ENCODE measurements around the gene SGMS1.
"Not testable (repeated sequence)": the region's sequence is repeated elsewhere in the genome, so short reads cannot be mapped to it uniquely, and the experiment has no call there.

The SGMS1 gene

DNA sequence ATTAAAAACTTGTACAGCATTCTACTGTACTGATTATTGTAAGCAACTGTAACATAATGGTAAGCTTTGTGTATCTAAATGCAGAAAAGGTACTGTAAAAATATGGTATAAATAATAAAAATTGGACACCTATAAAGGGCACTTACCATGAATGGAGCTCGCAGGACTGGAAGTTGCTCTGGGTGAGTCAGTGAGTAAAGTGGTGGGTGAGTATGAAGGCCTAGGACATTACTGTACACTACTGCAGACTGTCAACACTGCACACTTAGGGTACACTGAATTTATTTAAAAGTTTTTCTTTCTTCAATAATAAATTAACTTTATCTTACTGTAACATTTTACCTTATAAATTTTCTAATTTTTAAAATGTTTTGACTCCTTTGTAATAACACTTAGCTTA, 253.8 kb downstream of the SGMS1 start:
- no peak for DNase-seq (ENCODE audit: low read depth)

DNA sequence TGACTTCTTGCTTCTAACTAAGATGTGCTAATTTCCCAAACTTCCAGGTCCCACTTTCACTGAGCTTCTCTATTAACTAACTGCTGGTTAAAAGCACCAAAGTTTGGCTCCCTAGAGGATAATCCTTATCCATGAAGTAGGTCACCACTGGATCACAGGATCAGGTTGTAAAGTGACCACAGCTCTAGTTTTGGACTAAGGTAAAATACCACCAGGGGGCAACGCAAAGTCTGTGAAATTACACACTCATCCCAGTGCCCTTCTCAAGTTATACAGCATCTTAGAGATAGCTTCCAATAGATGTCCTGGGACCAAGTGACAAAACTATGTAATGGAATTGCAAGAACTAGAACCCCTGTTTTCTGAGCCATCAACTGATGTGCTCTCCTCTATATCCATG, 256.0 kb downstream of the SGMS1 start:
- no peak for DNase-seq (ENCODE audit: low read depth)

DNA sequence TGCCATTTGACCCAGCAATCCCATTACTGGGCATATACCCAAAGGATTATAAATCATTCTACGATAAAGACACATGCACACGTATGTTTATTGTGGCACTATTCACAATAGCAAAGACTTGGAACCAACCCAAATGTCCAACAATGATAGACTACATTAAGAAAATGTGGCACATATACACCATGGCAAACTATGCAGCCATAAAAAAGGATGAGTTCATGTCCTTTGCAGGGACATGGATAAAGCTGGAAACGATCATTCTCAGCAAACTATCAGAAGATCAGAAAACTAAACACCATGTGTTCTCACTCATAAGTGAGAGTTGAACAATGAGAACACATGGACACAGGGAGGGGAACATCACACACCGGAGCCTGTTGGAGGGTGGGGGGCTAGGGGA, 257.3 kb downstream of the SGMS1 start:
- not testable (repeated sequence) for DNase-seq (ENCODE audit: low read depth)

DNA sequence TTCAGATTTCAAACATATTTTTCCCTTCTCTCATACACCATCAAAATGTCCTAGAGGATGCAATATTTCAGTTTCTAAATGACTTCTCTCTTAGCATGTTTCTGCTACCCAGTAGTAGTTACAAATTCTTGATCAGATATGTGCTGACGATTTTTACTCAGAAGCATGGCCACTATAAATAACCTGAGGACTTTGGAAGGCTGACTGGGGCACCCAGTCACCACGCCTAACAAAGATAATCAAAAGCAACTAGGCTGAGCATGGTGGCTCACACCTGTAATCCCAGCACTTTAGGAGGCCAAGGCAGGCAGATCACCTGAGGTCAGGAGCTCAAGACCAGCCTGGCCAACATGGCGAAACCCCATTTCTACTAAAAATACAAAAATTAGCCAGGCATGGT, 259.0 kb downstream of the SGMS1 start:
- not testable (repeated sequence) for DNase-seq (ENCODE audit: low read depth)

DNA sequence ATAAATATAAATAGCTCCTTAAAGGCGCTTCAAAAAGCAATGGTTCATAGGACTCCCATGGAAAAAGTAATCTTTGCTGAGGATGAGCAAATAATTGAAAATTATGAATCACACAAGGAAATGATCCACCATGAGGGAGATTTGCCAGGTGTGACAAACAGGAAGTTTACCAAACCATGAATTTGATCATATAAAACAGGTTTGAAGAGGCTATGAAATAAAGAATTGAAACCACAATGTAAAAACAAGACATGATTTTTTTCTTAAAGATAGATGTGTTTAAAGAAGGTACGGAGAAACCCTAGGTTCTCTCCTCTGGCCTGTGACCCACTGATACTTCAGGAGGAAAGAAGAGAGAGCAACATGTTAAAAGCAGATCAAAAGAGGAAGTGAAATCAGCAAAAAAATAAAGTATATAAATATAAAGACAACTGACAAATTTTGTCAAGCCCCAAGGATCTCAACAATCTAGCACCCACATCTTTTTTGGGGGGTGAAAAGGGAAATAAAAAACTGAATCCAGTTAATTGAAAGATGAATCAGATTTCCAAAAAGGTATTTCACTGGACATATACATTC, 261.1 kb downstream of the SGMS1 start:
- no peak for DNase-seq (ENCODE audit: low read depth)

DNA sequence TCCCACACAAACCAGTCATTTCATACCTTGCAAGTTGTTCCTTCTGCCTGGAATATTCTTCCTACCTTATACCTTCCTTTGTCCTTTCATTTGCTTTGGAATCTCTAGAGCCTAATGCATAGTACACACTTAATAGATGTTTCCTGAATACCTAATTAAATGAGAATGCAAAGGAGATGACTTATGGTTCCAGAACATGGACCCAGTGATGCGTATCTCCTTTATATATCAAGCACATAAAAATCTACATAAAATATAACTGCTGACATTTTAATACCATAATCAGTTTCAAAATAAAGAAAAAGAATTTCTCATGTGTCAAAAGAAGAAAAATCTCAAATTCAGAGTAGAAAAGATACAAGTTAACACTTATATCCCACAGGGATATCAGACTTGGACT, 261.8 kb downstream of the SGMS1 start:
- DNase-seq (ENCODE audit: low read depth): no peak

DNA sequence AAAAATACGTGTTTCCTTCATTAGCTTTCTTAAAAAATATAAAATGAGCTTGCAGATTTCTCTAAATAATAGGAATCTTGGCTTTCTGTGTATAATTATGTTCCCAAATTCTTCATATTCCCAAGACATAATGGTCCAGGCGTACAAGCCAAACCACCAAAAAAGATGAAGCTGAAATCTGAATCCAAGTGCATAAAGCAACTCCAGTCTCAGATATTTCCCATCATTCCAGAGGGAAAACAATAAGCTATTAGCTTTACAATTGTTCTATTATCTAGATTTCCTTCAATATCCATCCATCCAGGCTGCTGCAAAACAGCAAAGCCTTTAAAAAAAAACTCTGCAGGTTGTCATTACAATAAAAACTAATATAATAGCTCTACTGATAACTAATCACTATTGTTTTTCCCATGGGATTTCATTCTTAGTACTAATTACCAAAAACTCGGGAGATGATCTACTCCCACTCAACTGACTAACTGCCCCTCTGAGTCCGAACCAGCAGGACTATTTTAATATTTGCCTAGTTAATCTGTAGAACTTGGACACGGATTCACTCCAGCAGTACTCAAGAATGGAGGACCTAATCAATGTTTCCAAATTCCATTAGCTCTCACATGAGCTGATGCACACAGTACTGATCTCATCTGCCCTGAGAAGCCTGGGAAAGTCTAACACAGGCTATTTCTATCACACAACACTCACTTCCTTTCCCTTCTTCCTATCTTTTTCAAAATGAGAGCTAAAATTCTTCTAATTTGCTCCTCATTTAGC, 263.5 kb downstream of the SGMS1 start:
- DNase-seq (ENCODE audit: low read depth): no peak

DNA sequence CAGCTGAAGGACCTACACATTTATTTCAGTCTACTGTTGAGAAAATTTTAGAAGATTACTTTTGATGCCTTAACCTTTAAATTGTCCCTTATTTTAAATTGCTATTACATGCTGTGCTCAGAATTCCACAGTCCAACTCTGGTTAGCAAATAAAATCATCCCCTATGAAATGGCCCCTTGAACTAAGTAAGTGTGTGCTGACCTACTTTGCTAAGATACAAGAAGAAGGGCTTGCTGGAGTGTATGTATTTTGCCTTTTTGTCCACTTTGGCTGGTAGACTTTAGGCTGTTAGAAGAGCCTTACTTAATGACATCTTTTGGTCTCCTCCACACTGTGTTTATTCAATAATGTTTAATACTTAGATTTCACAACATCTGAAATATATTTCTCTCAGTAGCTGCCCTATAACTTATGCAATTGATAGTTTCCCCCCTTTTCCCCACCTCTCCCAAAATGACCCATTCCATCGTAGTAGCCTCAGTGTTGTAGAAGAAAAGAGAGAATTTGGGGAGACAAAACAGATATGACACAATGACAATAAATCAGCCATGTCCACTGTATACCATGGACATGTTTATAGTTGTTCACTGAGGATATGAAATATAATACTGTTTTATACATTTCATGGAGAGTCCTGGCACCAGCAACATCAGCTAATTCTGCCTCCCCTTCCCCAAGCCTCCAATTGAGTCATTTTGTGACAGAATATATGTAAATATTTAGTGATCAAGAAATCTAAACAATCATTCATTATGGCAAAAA, 264.6 kb downstream of the SGMS1 start:
- DNase-seq (ENCODE audit: low read depth): no peak

DNA sequence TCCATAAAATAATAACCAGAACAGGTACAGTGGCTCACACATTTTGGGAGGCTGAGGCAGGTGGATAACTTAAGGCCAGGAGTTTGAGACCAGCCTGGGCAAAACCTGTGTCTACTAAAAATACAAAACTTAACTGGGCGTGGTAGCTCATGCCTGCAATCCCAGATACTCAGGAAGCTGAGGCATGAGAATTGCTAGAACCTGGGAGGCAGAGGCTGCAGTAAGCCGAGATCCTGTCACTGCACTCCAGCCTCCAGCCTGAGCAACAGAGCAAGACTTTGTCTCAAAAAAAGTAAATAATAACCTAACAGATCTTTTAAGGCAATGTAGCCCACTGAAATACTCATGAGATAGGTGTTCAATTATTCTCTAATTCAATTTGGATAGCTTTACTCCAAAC, 265.3 kb downstream of the SGMS1 start:
- no peak for DNase-seq (ENCODE audit: low read depth)

DNA sequence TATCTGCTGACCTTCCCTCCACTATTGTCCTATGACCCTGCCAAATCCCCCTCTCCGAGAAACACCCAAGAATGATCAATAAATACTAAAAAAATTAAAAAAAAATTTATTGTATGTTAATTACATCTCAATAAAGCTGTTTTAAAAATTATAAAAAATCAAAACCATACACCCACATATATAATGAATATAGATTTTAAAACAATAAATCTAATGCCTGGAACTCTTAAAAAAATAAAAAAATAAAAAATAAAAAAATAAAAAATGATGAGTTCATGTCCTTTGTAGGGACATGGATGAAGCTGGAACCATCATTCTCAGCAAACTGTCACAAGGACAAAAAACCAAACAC, 267.3 kb downstream of the SGMS1 start:
- not testable (repeated sequence) for DNase-seq (ENCODE audit: low read depth)

DNA sequence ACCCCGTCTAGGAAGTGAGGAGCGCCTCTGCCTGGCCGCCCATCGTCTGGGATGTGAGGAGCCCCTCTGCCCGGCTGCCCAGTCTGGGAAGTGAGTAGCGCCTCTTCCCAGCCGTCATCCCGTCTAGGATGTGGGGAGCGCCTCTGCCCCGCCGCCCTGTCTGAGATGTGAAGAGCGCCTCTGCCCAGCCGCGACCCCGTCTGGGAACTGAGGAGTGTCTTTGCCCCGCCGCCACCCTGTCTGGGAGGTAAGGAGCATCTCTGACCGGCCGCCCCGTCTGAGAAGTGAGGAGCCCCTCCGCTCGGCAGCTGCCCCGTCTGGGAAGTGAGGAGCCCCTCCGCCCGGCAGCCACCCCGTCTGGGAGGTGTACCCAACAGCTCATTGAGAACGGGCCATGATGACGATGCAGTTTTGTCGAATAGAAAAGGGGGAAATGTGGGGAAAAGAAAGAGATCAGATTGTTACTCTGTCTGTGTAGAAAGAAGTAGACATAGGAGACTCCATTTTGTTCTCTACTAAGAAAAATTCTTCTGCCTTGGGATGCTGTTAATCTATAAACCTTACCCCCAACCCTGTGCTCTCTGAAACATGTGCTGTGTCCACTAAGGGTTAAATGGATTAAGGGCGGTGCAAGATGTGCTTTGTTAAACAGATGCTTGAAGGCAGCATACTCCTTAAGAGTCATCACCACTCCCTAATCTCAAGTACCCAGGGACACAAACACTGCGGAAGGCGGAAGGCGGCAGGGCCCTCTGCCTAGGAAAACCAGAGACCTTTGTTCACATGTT, 267.9 kb downstream of the SGMS1 start:
- DNase-seq (ENCODE audit: low read depth): not testable (repeated sequence)

DNA sequence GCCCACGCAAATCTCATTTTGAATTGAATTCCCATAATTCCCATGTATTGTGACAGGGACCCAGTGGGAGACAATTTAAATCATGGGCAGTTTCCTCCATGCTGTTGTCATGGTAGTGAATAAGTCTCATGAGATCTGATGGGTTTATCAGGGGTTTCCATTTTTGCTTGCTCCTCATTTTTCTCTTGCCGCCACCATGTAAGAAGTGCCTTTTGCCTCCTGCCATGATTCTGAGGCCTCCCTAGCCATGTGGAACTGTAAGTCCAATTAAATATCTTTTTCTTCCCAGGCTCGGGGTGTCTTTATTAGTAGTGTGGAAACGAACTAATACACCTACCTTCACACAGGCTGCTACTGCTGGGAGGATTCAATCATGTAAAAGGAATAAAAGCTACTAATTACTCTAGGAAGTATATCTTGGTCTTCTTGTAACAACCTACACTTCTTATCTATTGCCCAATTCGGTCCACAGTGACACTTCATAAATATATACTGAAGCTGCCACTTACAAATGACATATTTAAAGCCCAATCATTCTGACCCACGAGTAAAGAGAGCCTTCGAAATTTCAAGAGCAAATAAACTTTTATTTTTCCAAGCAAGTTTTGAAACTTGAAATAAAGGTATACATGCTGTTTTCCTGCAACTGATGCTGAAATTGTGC, 272.1 kb downstream of the SGMS1 start:
- DNase-seq (ENCODE audit: low read depth): no peak

DNA sequence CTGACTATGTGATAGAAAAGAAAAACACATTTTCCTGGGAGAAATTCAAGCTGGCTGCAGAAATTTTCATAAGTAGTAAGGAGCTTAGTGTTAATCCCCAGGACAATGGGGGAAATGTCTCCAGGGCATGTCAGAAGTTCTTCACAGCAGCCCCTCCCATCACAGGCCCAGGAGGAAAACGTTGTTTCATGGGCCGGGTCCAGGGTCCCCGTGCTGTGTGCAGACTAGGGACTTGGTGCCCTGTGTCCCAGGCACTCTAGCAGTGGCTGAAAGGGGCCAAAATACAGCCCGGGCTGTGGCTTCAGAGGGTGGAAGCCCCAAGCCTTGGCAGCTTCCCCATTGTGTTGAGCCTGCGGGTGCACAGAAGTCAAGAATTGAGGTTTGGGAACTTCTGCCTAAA, 273.4 kb downstream of the SGMS1 start:
- DNase-seq (ENCODE audit: low read depth): no peak

DNA sequence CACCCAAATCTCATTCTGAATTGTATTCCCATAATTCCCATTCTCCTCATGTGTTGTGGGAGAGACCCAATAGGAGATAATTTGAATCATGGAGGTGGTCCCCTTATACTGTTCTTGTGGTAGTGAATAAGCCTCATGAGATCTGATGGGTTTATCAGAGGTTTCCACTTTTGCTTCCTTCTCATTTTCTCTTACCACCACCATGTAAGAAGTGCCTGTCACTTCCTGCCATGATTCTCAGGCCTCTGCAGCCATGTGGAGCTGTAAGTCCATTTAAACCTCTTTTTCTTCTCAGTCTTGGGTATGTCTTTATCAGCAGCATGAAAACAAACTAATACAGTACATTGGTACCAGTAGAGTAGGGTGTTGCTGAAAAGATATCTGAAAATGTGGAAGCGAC, 274.2 kb downstream of the SGMS1 start:
- DNase-seq (ENCODE audit: low read depth): no peak

DNA sequence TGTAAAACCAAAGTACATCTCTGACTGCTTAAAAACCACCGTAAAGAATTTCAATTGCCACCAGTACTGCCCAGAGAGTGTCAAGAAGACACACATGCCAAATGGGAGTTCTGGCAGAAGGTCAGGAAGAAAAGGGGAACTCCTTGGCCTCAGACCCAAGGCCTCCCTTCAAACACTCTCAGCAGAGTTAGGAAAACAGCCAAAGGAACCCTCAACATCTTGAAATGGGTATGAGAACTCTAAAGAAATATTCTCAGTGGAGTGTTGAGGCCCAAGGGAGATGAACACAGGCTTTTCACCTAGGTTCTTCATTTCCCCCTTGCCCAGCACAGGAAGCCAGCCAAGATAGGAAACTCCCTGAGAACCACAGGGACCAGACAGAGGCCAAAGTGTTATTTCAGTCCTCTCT, 276.4 kb downstream of the SGMS1 start:
- no peak for DNase-seq (ENCODE audit: low read depth)

DNA sequence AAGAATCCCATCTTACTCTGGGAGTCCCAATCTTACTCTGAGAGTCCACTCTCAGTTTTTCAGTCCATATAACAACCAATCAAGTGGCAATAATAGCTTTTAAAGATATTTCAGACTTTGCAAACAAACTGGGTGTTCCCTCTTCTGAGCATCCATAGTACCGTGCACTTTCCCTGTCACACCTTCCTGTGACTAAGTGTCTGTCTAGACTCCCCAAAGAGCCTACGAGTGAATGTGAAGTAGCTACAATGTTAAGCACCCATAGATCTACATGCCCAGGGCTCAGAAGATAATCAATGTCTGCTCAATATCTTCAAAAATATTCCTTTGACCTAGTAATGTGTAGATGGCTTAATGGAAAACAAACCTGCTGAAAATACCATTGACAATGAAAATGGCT, 276.8 kb downstream of the SGMS1 start:
- DNase-seq (ENCODE audit: low read depth): no peak

DNA sequence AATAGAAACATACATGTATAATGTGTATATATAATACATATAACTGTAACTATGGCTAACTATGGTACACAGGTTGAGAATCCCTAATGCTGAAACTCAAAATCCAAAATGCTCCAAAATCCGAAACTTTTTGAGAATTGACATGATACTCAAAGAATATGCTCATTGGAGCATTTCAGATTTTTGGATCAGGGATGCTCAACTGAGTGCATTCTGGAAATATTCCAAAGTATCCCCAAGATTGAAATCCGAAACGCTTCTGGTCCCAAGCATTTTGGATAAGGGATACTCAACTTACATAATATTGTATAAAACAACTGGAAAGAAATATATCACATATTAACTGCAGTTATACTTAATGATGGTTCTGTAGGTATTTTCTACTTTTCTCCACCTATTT, 278.2 kb downstream of the SGMS1 start:
- DNase-seq (ENCODE audit: low read depth): no peak

DNA sequence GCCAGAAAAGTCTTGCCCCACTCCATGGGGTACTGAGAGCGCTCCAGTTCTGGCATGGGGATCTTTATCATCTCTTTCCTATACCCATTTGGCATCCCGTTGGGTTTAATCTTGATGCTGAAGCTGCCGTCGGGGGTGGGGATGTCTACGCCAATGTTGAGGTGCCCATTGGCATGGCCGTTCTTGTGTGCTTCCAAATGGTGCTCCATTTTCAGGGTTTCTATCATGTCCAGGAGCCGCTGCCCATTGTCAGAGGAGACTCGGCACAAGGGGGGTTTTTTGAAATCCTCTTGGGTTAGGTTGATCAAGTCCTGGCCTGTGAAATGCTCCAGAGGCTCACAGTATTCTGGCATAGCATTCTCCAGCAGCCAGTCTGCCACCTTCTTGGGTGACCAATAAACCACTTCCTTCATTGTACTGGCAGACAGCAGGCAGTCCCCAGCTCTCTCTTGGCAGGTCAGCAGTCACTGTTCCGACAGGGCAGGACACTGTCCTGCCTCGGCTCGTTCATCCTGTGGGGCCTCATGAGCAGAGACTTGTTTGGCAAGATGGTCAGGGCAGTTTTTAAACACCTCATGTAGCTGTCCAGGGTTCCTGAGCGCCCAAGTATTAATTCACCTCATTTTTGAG, 279.9 kb downstream of the SGMS1 start:
- DNase-seq (ENCODE audit: low read depth): no peak

DNA sequence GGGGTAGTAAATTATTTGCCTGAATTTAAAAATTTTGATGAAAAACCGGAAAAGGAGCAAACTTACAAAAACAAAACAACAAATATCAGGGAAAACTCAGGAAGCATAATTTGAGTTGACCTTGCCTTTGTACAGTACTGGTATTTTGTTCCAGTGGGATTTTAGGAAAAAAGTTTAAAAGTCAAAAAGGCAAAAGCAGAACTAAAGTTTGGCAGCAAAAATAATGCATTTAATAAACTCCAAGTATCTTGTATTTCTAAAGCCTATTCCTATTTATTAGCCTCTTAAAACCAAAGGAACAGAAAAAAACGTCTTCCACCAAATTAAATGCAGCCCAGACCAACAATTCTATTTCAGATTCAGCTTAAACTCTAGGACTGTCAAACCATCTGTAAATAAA, 281.8 kb downstream of the SGMS1 start:
- DNase-seq (ENCODE audit: low read depth): no peak

DNA sequence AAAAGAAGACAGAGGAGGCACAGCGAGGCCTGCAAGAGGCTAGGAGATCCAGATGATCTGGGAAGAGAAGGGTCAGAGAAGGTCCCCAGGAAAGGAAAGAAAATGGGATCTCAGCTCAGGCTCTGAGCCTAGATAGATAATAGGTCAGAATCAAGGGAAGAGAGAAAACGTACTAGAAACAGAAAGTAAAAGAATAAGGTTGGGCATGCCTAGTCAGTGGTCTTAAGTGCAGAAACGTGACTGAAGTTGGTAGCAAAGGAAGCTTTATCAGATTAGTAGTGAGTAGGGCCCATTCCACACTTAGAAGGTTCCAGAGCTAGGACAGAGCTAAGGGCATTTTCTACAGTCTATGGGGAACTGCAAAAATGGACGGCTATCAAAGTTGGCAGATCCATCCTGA, 287.6 kb downstream of the SGMS1 start:
- DNase-seq (ENCODE audit: low read depth): no peak

DNA sequence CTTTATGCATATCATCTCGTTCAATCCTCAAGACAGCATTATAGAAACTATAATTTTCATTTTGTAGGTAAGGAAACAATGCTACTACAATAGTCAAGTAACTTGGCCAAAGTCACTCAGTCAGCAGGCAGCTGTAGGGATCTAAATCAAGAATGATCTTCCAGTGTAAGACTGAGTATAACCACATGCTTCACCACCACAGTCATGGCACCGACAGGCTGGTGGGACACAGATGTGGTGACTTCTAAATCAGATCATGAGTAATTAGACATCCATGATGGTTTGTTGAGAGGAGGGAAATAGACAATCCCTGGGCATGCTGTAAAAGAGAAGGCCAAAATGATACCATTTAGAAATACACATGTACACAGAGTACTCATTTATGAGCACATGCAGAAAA, 288.4 kb downstream of the SGMS1 start:
- DNase-seq (ENCODE audit: low read depth): no peak

DNA sequence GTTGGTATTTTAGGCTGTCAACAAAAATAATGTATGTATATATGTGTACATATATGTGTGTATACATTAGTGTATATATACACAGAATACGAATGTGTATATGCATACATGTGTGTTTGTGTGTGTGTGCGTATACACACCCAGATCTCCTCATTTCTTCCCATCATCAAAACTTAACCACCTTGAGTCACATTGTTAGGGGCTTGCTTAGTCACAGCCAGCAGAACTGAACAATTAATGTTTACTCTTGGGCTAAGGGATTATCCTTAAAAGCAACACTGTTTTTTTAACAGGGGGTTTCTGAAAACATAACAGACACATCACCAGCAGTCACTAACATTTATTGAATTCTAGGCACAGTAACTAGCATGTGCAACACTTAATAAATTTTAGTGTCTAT, 289.5 kb downstream of the SGMS1 start:
- DNase-seq (ENCODE audit: low read depth): no peak

All from T-helper 22 cell (primary cell).